ENCODE measurements around the gene CD63. TPM values are rescaled to one million over a fixed set of nuclear protein-coding genes. Genes with fewer than 3 reads are reported as not detected.

CD63 gene
- total RNA-seq, 2 experiments from 2014 or later = 99.6 to 101 TPM

DNA sequence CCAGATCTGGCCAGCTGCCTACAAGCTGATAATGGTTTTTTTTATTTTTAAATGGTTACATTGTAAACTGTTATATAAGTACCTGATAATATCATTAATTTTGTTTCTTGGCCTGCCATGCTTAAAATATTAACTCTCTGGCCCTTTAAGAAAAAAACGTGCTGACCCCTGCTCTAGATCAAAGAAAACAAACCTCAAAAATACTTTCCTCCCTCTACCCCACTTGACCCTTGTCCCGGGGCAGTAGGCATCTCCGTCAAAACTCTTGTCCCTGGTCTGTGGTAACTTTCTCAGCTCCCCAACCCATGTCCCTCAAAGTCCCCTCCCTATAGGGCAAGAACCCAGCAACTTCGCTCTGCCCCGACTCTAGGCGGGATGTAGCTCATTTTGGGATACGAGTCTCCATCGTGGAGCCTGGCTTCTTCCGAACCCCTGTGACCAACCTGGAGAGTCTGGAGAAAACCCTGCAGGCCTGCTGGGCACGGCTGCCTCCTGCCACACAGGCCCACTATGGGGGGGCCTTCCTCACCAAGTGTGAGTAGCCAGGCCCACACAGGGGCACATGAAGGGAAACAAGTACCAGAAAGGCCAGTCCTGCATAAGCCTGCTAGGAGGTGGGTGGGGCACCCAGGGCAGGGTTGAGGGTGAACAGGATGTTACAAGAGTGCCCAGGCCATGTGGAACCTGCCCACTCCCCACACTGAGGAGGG is 5.1 kb downstream of the CD63 start:
- no peaks in the 10 kb centered on the region for H3K27me3 Mint-ChIP-seq
- CTCF ChIA-PET = interaction anchor here (0.8 to 7.1 kb wide), 3 partner anchors 12 to 202 kb away, joined by 3 to 87 read pairs (median 7); no protein-coding TSS in a partner anchor
- no peak overlapping the region for H3K4me3 Mint-ChIP-seq
- DNase-seq = no peak
- H3K4me1 Mint-ChIP-seq (ENCODE audit: low read depth) = peaks cover 22% of the 10 kb centered on the region
- no peaks in the 10 kb centered on the region for H3K9me3 Mint-ChIP-seq
- peaks cover 7% of the 10 kb centered on the region for H3K36me3 Mint-ChIP-seq (ENCODE audit: low read depth)
- no peak overlapping the region for H3K27ac Mint-ChIP-seq
- TF ChIP-seq, protein P1, sequence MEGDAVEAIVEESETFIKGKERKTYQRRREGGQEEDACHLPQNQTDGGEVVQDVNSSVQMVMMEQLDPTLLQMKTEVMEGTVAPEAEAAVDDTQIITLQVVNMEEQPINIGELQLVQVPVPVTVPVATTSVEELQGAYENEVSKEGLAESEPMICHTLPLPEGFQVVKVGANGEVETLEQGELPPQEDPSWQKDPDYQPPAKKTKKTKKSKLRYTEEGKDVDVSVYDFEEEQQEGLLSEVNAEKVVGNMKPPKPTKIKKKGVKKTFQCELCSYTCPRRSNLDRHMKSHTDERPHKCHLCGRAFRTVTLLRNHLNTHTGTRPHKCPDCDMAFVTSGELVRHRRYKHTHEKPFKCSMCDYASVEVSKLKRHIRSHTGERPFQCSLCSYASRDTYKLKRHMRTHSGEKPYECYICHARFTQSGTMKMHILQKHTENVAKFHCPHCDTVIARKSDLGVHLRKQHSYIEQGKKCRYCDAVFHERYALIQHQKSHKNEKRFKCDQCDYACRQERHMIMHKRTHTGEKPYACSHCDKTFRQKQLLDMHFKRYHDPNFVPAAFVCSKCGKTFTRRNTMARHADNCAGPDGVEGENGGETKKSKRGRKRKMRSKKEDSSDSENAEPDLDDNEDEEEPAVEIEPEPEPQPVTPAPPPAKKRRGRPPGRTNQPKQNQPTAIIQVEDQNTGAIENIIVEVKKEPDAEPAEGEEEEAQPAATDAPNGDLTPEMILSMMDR (IDR thresholded peaks at IDR 0.05) = no peak
- intact Hi-C loops (cut with micrococcal nuclease) = no loop called here
- ATAC-seq = no peak
- POLR2A ChIA-PET = interaction anchor here (1.9 kb wide), 1 partner anchor 15 kb away, joined by 6 read pairs; no protein-coding TSS in a partner anchor

DNA sequence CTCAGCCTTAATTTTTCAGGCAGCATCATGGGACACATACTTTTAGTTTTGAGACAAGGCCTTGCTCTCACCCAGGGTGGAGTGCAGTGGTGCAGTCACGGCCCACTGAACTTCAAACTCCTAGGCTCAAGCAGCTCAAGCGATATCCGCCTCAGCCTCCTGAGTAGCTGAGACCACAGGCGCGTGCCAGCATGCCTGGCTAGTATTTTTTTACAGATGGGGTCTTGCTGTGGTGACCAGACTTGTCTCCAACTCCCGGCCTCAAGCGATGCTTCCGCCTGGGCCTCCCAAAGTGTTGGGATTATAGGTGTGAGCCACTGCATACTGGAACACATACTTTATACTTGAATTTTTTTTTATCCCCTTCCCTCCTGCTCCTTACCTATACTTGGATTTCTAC is 5.9 kb downstream of the CD63 start:
- intact Hi-C loops (cut with micrococcal nuclease) = no loop called here
- DNase-seq (no peak), ATAC-seq (no peak)
- ChIA-PET POLR2A (no interaction called here), CTCF (interaction anchor here (0.8 to 7.1 kb wide), 2 partner anchors 15 to 202 kb away, joined by 3 to 87 read pairs; no protein-coding TSS in a partner anchor)
- Mint-ChIP-seq H3K27ac (no peak overlapping the region), H3K9me3 (no peaks in the 10 kb centered on the region), H3K27me3 (no peaks in the 10 kb centered on the region), H3K36me3 (ENCODE audit: low read depth) (peaks cover 7% of the 10 kb centered on the region), H3K4me3 (no peak overlapping the region), H3K4me1 (ENCODE audit: low read depth) (peaks cover 27% of the 10 kb centered on the region)
- TF ChIP-seq, protein P1 (IDR thresholded peaks at IDR 0.05) = no peak

DNA sequence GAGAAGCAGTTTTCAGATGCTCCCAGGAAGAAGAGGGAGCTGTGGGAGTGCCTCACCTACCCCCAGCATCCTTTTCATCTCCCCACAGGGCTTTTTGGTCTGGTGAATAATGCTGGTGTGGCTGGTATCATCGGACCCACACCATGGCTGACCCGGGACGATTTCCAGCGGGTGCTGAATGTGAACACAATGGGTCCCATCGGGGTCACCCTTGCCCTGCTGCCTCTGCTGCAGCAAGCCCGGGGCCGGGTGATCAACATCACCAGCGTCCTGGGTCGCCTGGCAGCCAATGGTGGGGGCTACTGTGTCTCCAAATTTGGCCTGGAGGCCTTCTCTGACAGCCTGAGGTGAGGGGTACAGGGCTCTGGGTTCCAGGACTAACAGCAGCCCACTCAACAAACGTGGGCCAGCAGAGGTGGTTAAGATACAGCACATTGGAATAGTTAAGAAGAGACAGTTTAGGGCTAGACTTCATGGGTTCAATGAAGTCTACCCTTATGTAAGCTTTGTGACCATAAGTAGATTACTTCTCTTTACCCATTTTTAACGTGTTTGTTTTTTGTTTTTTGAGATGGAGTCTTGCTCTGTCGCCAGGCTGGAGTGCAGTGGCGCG is 7.1 kb downstream of the CD63 start:
- Mint-ChIP-seq H3K4me3 (no peak overlapping the region), H3K4me1 (ENCODE audit: low read depth) (peaks cover 28% of the 10 kb centered on the region), H3K9me3 (no peaks in the 10 kb centered on the region), H3K27ac (no peak overlapping the region), H3K27me3 (no peaks in the 10 kb centered on the region), H3K36me3 (ENCODE audit: low read depth) (peaks cover 4% of the 10 kb centered on the region)
- TF ChIP-seq, protein P1 (IDR thresholded peaks at IDR 0.05) = no peak
- intact Hi-C loops (cut with micrococcal nuclease) = no loop called here
- ChIA-PET CTCF (interaction anchor here (1.3 to 7.1 kb wide), 2 partner anchors 17 to 61 kb away, joined by 4 to 87 read pairs; no protein-coding TSS in a partner anchor), POLR2A (interaction anchor here (0.6 to 7.2 kb wide), 3 partner anchors 7 to 44 kb away, joined by 3 to 44 read pairs (median 12); partner anchors contain the start of gene CD63)
- DNase-seq (no peak), ATAC-seq (no peak)

DNA sequence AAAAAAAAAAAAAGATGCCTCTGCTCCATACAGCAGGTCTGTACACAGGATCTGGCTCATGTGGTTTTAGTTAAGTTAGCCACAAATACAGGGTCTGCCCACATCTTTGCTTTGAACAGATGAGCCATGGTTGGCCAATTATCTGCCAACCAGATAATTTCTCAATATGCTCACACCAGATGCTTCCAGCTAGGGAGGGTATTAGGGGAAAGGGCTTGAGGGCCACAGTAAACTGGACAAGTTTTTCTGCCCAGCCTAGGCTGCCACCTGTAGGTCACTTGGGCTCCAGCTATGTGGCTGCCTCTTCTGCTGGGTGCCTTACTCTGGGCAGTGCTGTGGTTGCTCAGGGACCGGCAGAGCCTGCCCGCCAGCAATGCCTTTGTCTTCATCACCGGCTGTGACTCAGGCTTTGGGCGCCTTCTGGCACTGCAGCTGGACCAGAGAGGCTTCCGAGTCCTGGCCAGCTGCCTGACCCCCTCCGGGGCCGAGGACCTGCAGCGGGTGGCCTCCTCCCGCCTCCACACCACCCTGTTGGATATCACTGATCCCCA is 7.8 kb downstream of the CD63 start:
- Mint-ChIP-seq H3K27me3 (no peaks in the 10 kb centered on the region), H3K4me1 (ENCODE audit: low read depth) (peaks cover 24% of the 10 kb centered on the region), H3K9me3 (no peaks in the 10 kb centered on the region), H3K4me3 (no peak overlapping the region), H3K27ac (no peak overlapping the region), H3K36me3 (ENCODE audit: low read depth) (peaks cover 3% of the 10 kb centered on the region)
- intact Hi-C loops (cut with micrococcal nuclease) = no loop called here
- POLR2A ChIA-PET = interaction anchor here (2.3 to 7.2 kb wide), 2 partner anchors 8 to 17 kb away, joined by 12 to 44 read pairs; partner anchors contain the start of gene CD63
- CTCF ChIA-PET = interaction anchor here (1.3 to 7.1 kb wide), 3 partner anchors 17 to 65 kb away, joined by 4 to 87 read pairs (median 5); no protein-coding TSS in a partner anchor
- TF ChIP-seq, protein P1 (IDR thresholded peaks at IDR 0.05) = no peak
- DNase-seq (no peak), ATAC-seq (no peak)
